ENCODE measurements around the gene MRPS12. TPM values are rescaled to one million over a fixed set of nuclear protein-coding genes. Genes with fewer than 3 reads are reported as not detected.

MRPS12 gene
- total and polyA plus RNA-seq, 9 donors, result 5.5 to 24.1 (median 19.7) TPM

- no peaks in the 10 kb centered on the region for H3K36me3 ChIP-seq
- H3K4me3 ChIP-seq, result no peak overlapping the region
- H3K27ac ChIP-seq, result no peak overlapping the region
- no peaks in the 10 kb centered on the region for H3K4me1 ChIP-seq (ENCODE audit: insufficient read depth)
- DNase-seq, result no peak
- H3K9me3 ChIP-seq, result no peaks in the 10 kb centered on the region
- no peaks in the 10 kb centered on the region for H3K27me3 ChIP-seq
- intact Hi-C loops (cut with DNase I), result loop anchor here in 2 of 4 donors (10.0 kb wide), 3 partner anchors 368 to 508 kb away; partner anchors contain the start of gene FAM98C (in 1 of the 2)
- 64 to 66% (median 66%) methylated on average over 12 of the region's 12 CpGs for WGBS, 3 donors
- TF ChIP-seq, protein P1, sequence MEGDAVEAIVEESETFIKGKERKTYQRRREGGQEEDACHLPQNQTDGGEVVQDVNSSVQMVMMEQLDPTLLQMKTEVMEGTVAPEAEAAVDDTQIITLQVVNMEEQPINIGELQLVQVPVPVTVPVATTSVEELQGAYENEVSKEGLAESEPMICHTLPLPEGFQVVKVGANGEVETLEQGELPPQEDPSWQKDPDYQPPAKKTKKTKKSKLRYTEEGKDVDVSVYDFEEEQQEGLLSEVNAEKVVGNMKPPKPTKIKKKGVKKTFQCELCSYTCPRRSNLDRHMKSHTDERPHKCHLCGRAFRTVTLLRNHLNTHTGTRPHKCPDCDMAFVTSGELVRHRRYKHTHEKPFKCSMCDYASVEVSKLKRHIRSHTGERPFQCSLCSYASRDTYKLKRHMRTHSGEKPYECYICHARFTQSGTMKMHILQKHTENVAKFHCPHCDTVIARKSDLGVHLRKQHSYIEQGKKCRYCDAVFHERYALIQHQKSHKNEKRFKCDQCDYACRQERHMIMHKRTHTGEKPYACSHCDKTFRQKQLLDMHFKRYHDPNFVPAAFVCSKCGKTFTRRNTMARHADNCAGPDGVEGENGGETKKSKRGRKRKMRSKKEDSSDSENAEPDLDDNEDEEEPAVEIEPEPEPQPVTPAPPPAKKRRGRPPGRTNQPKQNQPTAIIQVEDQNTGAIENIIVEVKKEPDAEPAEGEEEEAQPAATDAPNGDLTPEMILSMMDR (IDR thresholded peaks at IDR 0.05), result no peak
- TF ChIP-seq POLR2A (IDR thresholded peaks at IDR 0.05) (no peak), EP300 (IDR thresholded peaks at IDR 0.05) (no peak)
Measured at GRCh38 chr19:38912600-38913514, 17.9 kb upstream of the MRPS12 start.

DNA sequence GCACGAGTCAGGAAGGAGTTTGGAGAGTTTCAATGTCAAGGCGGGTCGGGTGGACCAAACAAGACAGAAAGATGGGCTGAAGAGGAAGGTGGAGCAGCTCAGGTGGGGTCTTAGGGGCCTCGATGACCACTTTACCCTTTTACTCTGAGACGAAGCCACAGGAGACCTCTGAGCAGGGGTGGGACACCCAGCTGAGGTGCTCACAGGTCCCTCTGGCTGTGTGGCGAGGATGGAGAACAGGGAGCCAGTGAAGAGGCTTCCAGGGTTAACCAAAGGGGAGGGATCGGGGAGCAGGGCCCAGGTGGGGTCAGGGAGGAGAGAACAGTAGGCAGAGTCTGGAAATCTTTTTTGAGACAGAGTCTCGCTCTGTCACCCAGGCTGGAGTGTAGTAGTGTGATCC, 16.8 kb upstream of the MRPS12 start:
- no peaks in the 10 kb centered on the region for H3K4me1 ChIP-seq (ENCODE audit: insufficient read depth)
- H3K27me3 ChIP-seq, result no peaks in the 10 kb centered on the region
- no peak for DNase-seq
- TF ChIP-seq POLR2A (IDR thresholded peaks at IDR 0.05), result no peak
- no peak for TF ChIP-seq EP300 (IDR thresholded peaks at IDR 0.05)
- TF ChIP-seq, protein P1 (IDR thresholded peaks at IDR 0.05), result no peak
- intact Hi-C loops (cut with DNase I), result loop anchor here in 2 of 4 donors (10.0 kb wide), 3 partner anchors 369 to 509 kb away; partner anchors contain the start of gene FAM98C (in 1 of the 2)
- 87 to 91% (median 91%) methylated on average over 8 of the region's 8 CpGs for WGBS, 3 donors
- no peaks in the 10 kb centered on the region for H3K9me3 ChIP-seq
- H3K4me3 ChIP-seq, result no peak overlapping the region
- no peaks in the 10 kb centered on the region for H3K36me3 ChIP-seq
- H3K27ac ChIP-seq, result no peak overlapping the region

- Histone ChIP-seq H3K36me3 (no peaks in the 10 kb centered on the region), H3K4me3 (no peak overlapping the region), H3K27ac (no peak overlapping the region), H3K27me3 (no peaks in the 10 kb centered on the region), H3K4me1 (ENCODE audit: insufficient read depth) (no peaks in the 10 kb centered on the region), H3K9me3 (no peaks in the 10 kb centered on the region)
- TF ChIP-seq POLR2A (IDR thresholded peaks at IDR 0.05) (no peak), EP300 (IDR thresholded peaks at IDR 0.05) (no peak)
- TF ChIP-seq, protein P1 (IDR thresholded peaks at IDR 0.05), result no peak
- DNase-seq, result peak in 1 of 5 donors; percentile 28
- WGBS, 3 donors, result 81 to 91% (median 85%) methylated on average over 42 to 44 of the region's 44 CpGs
- intact Hi-C loops (cut with DNase I), result loop anchor here in 2 of 4 donors (10.0 kb wide), 3 partner anchors 371 to 511 kb away; partner anchors contain the start of gene FAM98C (in 1 of the 2)
Measured at GRCh38 chr19:38915329-38916321, 15.1 kb upstream of the MRPS12 start.

DNA sequence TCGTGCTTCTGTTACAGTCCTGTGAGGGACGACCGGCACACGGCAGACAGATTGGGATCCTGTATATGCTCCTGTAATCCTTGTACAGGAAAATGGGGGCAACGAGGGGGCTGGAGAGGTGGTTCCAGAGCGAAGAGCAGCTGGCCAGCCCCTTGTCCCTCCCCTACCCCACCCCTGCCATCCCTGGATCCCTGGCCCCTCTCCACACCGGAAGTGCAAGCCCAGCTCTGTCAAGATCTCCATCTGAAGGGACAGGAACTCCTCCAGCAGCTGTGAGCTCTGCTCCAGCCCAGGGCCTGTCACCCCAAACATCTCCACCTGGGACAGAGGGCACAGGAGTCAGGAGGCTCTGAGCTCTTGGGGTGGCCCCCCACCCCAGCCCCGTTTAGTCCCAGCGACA, 13.2 kb upstream of the MRPS12 start:
- Histone ChIP-seq H3K9me3 (no peaks in the 10 kb centered on the region), H3K27ac (no peak overlapping the region), H3K4me3 (no peak overlapping the region), H3K4me1 (ENCODE audit: insufficient read depth) (no peaks in the 10 kb centered on the region), H3K36me3 (no peaks in the 10 kb centered on the region), H3K27me3 (no peaks in the 10 kb centered on the region)
- DNase-seq, result peak in 1 of 5 donors; percentile 31
- intact Hi-C loops (cut with DNase I), result loop anchor here in 2 of 4 donors (10.0 kb wide), 3 partner anchors 373 to 513 kb away; partner anchors contain the start of gene FAM98C (in 1 of the 2)
- WGBS, 3 donors, result 56 to 76% (median 69%) methylated on average over 9 of the region's 9 CpGs
- no peak for TF ChIP-seq POLR2A (IDR thresholded peaks at IDR 0.05)
- no peak for TF ChIP-seq EP300 (IDR thresholded peaks at IDR 0.05)
- TF ChIP-seq, protein P1 (IDR thresholded peaks at IDR 0.05), result no peak

Measured in ovary (tissue), 9 donors.